SK-N-SH (cell line): ENCODE data around the gene GPR162. TPM values are rescaled to one million over a fixed set of nuclear protein-coding genes. Genes with fewer than 3 reads are reported as not detected.
A peak's percentile ranks its signal among the peaks of the same experiment; 100 is the strongest.

ENCODE experiments used
- CTCF ChIA-PET: fragments of 300-600, 350-600 bp; formaldehyde crosslinking; extraction: SDS; loops from one replicate; lab custom pipeline; 2021; lab: Yijun Ruan, JAX
- POLR2A ChIA-PET: fragments of 350-600 bp; sonication (Branson Sonifier 250); formaldehyde crosslinking; extraction: SDS; loops from one replicate; lab custom pipeline; 2020; ENCODE audit warnings: antibody characterized with exemption, inconsistent platforms; lab: Yijun Ruan, JAX
- DNase-seq: peaks from one replicate; pipeline ENCODE4 v3.0.0; 2012
- H2AFZ ChIP-seq: fragments of 200-600 bp; sonication (generic); 2 replicates; pipeline ENCODE4 v1.8.1; 2016; ENCODE audit warnings: antibody characterized with exemption, mild to moderate bottlenecking, low read depth
- H3F3A ChIP-seq: fragments of 200-600 bp; sonication (generic); replicated peaks from 2 replicates; pipeline ENCODE3; 2016; ENCODE audit warnings: antibody characterized with exemption, mild to moderate bottlenecking; ENCODE audit not compliant: insufficient read depth
- H3K27ac ChIP-seq, 2 experiments: fragments of 200-500 bp in 1 of 2; fragments of 200-600 bp in 1 of 2; sonication (Bioruptor generic) in 1 of 2; sonication (generic), shearing (Covaris generic) in 1 of 2; 2 replicates each; pipeline versions ENCODE4 v1.5.1 to v1.6.1; 2014 to 2016; ENCODE audit warnings: low read depth in 2 of 2, inconsistent platforms in 1 of 2, low read length in 1 of 2, mild to moderate bottlenecking in 1 of 2, mixed read lengths in 1 of 2
- H3K27me3 ChIP-seq: fragments of 200-600 bp; sonication (generic), shearing (Covaris generic); 2 replicates; pipeline ENCODE4 v1.6.1; 2016; ENCODE audit warnings: mixed run types; ENCODE audit not compliant: insufficient read depth
- H3K36me3 ChIP-seq, 2 experiments: fragments of 200-500 bp in 1 of 2; fragments of 200-600 bp in 1 of 2; sonication (Bioruptor generic) in 1 of 2; sonication (generic) in 1 of 2; replicated peaks in 1 of 2; 2 replicates each; pipeline versions ENCODE3 to v1.5.1; 2014 to 2016; ENCODE audit warnings: low read length in 1 of 2, mild to moderate bottlenecking in 1 of 2; ENCODE audit not compliant: insufficient read depth in 2 of 2, control insufficient read depth in 1 of 2
- H3K4me1 ChIP-seq, 2 experiments: fragments of 200-500 bp in 1 of 2; fragments of 200-600 bp in 1 of 2; sonication (Bioruptor generic) in 1 of 2; sonication (generic), shearing (Covaris generic) in 1 of 2; 2 replicates each; pipeline versions ENCODE4 v1.5.1 to v1.6.1; 2014 to 2016; ENCODE audit warnings: low read depth in 1 of 2, low read length in 1 of 2, mixed run types in 1 of 2; ENCODE audit not compliant: insufficient read depth in 2 of 2, control insufficient read depth in 1 of 2
- H3K4me2 ChIP-seq: fragments of 200-600 bp; sonication (generic), shearing (Covaris generic); 2 replicates; pipeline ENCODE4 v1.6.1; 2017; ENCODE audit warnings: mixed run types
- H3K4me3 ChIP-seq, 2 experiments: fragments of 200-500 bp in 1 of 2; fragments of 200-600 bp in 1 of 2; sonication (Bioruptor generic) in 1 of 2; sonication (generic), shearing (Covaris generic) in 1 of 2; 2 replicates each; pipeline versions ENCODE4 v1.5.1 to v1.8.1; 2014 to 2016; ENCODE audit warnings: low read depth in 2 of 2, inconsistent platforms in 1 of 2, low read length in 1 of 2, mild to moderate bottlenecking in 1 of 2, mixed read lengths in 1 of 2, moderate library complexity in 1 of 2
- H3K79me2 ChIP-seq: fragments of 200-600 bp; sonication (generic); 2 replicates; pipeline ENCODE4 v1.8.1; 2017; ENCODE audit warnings: mild to moderate bottlenecking; ENCODE audit not compliant: insufficient read depth
- H3K9ac ChIP-seq: fragments of 200-600 bp; sonication (generic); 2 replicates; pipeline ENCODE4 v1.6.1; 2017; ENCODE audit warnings: mixed run types
- H3K9me2 ChIP-seq: fragments of 200-600 bp; sonication (generic); 2 replicates; pipeline ENCODE4 v1.6.1; 2017; ENCODE audit warnings: mixed run types
- H3K9me3 ChIP-seq: fragments of 200-600 bp; sonication (generic); 2 replicates; pipeline ENCODE4 v1.6.1; 2017; ENCODE audit warnings: mixed run types, mild to moderate bottlenecking, moderate library complexity
- H4K20me1 ChIP-seq: fragments of 200-600 bp; sonication (generic); 2 replicates; pipeline ENCODE4 v1.6.1; 2017; ENCODE audit warnings: mild to moderate bottlenecking, mixed run types; ENCODE audit not compliant: insufficient read depth
- CHD2 ChIP-seq: fragments of 150-350 bp; IDR thresholded peaks from 2 replicates; pipeline ENCODE4 v1.6.1; 2018; ENCODE audit warnings: low read length; ENCODE audit not compliant: partially characterized antibody
- FOSL2 ChIP-seq: IDR thresholded peaks from 2 replicates; pipeline ENCODE4 v1.4.0; 2012; ENCODE audit warnings: low read depth, mild to moderate bottlenecking, moderate library complexity, borderline replicate concordance
- MXI1 ChIP-seq: IDR thresholded peaks from 2 replicates; pipeline ENCODE4 v1.6.1; 2012; ENCODE audit warnings: mild to moderate bottlenecking, low read depth, low read length, improper control_type of control experiment
- NRF1 ChIP-seq: IDR thresholded peaks from 2 replicates; pipeline ENCODE4 v1.6.1; 2012; ENCODE audit warnings: low read depth, mild to moderate bottlenecking, low read length
- POLR2AphosphoS5 ChIP-seq: IDR thresholded peaks from 2 replicates; pipeline ENCODE4 v1.6.1; 2012; ENCODE audit warnings: low read depth, low read length
- RXRA ChIP-seq: IDR thresholded peaks from 2 replicates; pipeline ENCODE4 v1.4.0; 2012; ENCODE audit warnings: low read depth, mild to moderate bottlenecking, borderline replicate concordance
- TAF1 ChIP-seq: IDR thresholded peaks from 2 replicates; pipeline ENCODE4 v1.6.1; 2012; ENCODE audit warnings: low read depth, mild to moderate bottlenecking, low read length, moderate library complexity, borderline replicate concordance
- TEAD4 ChIP-seq: IDR thresholded peaks from 2 replicates; pipeline ENCODE4 v1.4.0; 2012; ENCODE audit warnings: mild to moderate bottlenecking, borderline replicate concordance; ENCODE audit not compliant: insufficient read depth
- whole genome bisulfite sequencing: methylation state at CpG from one replicate; pipeline ENCODE4 v1.1.6; 2017; ENCODE audit warnings: low lambda C conversion rate; 5-methylcytosine and 5-hydroxymethylcytosine counted together
- polyA plus RNA-seq, 3 experiments: library from polyadenylated mRNA; depleted of rRNA; stranded (reverse); fragments of >200 nt; gene quantifications; 2 replicates each; pipeline ENCODE4 v1.2.3, GENCODE V29; 2012
- TF ChIP-seq, protein P1 (sequence below): IDR thresholded peaks from 2 replicates; pipeline ENCODE4 v1.4.0; 2012; ENCODE audit warnings: low read depth
- TF ChIP-seq, protein P2 (sequence below): fragments of 150-350 bp; IDR thresholded peaks from 2 replicates; pipeline ENCODE4 v1.6.1; 2016; ENCODE audit warnings: mild to moderate bottlenecking, low read depth, low read length
- TF ChIP-seq, protein P3 (sequence below): fragments of 200-600 bp; sonication (generic); IDR thresholded peaks from 2 replicates; pipeline ENCODE4 v1.6.1; 2017; ENCODE audit warnings: antibody characterized with exemption, mild to moderate bottlenecking, moderate library complexity
- TF ChIP-seq, protein P4 (sequence below): IDR thresholded peaks from 2 replicates; pipeline ENCODE4 v1.4.0; 2012; ENCODE audit warnings: low read depth, borderline replicate concordance
- TF ChIP-seq, protein P5 (sequence below): IDR thresholded peaks from 2 replicates; pipeline ENCODE4; 2012
- TF ChIP-seq, protein P6 (sequence below): fragments of 150-350 bp; IDR thresholded peaks from 2 replicates; pipeline ENCODE4 v1.6.1; 2017; ENCODE audit warnings: antibody characterized with exemption, low read length, low read depth, borderline replicate concordance

Gene GPR162
- polyA plus RNA-seq, 1 of the 3 experiments (the other 2 are of a cell fraction) = 18.6 TPM

DNA sequence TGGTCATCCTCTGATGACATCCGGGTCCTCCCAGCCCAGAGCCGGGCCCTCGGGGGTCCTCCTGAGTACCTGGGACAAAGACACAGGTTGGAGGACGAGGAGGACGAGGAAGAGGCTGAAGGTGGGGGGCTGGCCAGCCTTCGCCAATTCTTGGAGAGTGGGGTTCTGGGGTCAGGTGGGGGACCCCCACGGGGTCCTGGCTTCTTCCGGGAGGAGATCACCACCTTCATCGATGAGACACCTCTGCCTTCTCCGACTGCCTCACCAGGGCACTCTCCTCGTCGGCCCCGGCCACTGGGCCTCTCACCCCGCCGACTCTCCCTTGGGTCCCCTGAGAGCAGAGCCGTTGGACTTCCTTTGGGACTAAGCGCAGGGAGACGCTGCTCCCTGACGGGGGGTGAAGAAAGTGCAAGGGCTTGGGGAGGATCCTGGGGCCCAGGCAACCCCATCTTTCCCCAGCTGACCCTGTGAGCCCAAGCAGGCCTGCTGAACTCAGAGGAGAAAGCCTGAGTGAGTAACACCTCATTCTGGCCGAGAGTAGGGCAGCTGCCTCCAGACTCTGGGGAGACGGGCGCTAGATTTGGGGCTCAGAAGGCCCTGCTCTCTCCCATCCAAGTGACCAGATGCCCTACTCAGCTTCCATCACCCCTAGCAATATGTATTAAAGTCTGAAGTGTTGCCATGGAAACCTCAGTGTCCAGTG lies 5.3 kb downstream of the GPR162 start:
- DNase-seq = no peak
- peak overlapping the region; percentile 26 to 93 for H3K27ac ChIP-seq
- H3K36me3 ChIP-seq = peaks cover 6 to 16% of the 10 kb centered on the region in 2 experiments
- H3K9me2 ChIP-seq = no peaks in the 10 kb centered on the region
- ChIA-PET CTCF (interaction anchor here (0.9 to 14.1 kb wide), 16 partner anchors 8 to 224 kb away, joined by 3 to 246 read pairs (median 14); partner anchors contain the start of genes CDCA3, GNB3, MLF2 and PTMS), POLR2A (interaction anchor here (1.0 to 7.0 kb wide), 5 partner anchors 10 to 100 kb away, joined by 3 to 46 read pairs (median 3); partner anchors contain the start of genes MLF2 and SPSB2)
- TF ChIP-seq, protein P1, sequence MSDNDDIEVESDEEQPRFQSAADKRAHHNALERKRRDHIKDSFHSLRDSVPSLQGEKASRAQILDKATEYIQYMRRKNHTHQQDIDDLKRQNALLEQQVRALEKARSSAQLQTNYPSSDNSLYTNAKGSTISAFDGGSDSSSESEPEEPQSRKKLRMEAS = no peak
- TF ChIP-seq, protein P2, sequence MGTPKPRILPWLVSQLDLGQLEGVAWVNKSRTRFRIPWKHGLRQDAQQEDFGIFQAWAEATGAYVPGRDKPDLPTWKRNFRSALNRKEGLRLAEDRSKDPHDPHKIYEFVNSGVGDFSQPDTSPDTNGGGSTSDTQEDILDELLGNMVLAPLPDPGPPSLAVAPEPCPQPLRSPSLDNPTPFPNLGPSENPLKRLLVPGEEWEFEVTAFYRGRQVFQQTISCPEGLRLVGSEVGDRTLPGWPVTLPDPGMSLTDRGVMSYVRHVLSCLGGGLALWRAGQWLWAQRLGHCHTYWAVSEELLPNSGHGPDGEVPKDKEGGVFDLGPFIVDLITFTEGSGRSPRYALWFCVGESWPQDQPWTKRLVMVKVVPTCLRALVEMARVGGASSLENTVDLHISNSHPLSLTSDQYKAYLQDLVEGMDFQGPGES = no peak
- TF ChIP-seq, protein P3, sequence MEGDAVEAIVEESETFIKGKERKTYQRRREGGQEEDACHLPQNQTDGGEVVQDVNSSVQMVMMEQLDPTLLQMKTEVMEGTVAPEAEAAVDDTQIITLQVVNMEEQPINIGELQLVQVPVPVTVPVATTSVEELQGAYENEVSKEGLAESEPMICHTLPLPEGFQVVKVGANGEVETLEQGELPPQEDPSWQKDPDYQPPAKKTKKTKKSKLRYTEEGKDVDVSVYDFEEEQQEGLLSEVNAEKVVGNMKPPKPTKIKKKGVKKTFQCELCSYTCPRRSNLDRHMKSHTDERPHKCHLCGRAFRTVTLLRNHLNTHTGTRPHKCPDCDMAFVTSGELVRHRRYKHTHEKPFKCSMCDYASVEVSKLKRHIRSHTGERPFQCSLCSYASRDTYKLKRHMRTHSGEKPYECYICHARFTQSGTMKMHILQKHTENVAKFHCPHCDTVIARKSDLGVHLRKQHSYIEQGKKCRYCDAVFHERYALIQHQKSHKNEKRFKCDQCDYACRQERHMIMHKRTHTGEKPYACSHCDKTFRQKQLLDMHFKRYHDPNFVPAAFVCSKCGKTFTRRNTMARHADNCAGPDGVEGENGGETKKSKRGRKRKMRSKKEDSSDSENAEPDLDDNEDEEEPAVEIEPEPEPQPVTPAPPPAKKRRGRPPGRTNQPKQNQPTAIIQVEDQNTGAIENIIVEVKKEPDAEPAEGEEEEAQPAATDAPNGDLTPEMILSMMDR = no peak
- TF ChIP-seq MXI1 (no peak), POLR2AphosphoS5 (no peak), NRF1 (no peak), TEAD4 (no peak), CHD2 (no peak)
- TF ChIP-seq, protein P4, sequence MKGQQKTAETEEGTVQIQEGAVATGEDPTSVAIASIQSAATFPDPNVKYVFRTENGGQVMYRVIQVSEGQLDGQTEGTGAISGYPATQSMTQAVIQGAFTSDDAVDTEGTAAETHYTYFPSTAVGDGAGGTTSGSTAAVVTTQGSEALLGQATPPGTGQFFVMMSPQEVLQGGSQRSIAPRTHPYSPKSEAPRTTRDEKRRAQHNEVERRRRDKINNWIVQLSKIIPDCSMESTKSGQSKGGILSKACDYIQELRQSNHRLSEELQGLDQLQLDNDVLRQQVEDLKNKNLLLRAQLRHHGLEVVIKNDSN = no peak
- peaks cover 17 to 54% of the 10 kb centered on the region in 2 experiments; a peak in 3 of 4 replicates for H3K4me1 ChIP-seq
- H3K27me3 ChIP-seq = no peaks in the 10 kb centered on the region
- peaks cover 31% of the 10 kb centered on the region for H3K79me2 ChIP-seq
- H3K4me3 ChIP-seq = no peak overlapping the region
- peak overlapping the region; percentile 40 for H3K4me2 ChIP-seq
- 0 out of 2 replicates have a peak, but pooled peaks cover 3% of the 10 kb centered on the region for H4K20me1 ChIP-seq
- 87% methylated on average over 12 of the region's 22 CpGs for WGBS
- H2AFZ ChIP-seq = no peak overlapping the region
- H3F3A ChIP-seq = peaks cover 8% of the 10 kb centered on the region
- H3K9ac ChIP-seq = no peak overlapping the region
- H3K9me3 ChIP-seq = no peaks in the 10 kb centered on the region

DNA sequence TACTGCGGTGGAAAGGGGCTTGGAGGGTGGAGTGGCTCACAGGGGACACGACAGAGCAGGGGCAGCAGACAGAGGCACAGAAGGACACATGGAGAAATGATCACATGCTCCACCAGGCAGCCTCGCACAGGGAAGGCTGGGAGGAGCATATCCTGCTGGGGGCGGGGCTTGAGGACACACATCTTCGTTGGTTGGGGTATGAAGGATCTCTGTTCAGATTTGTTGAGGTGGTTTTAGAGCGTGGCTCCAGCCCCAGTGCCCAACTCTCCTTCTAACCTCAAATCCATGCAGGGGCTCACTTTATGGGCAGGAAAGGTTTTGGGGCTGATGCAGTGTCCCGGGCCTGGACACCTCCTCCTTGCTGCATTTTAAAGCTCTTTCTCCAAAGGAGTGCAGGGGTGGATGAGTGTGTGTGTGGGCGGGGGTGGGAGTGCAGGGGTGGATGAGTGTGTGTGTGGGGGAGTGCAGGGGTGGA lies 5.9 kb downstream of the GPR162 start:
- H4K20me1 ChIP-seq = 0 out of 2 replicates have a peak, but pooled peaks cover 3% of the 10 kb centered on the region
- H3K9me2 ChIP-seq = no peaks in the 10 kb centered on the region
- H3K79me2 ChIP-seq = peaks cover 31% of the 10 kb centered on the region
- H3K27ac ChIP-seq = peak overlapping the region; percentile 26 to 93
- H3K27me3 ChIP-seq = no peaks in the 10 kb centered on the region
- H2AFZ ChIP-seq = no peak overlapping the region
- no peaks in the 10 kb centered on the region for H3K9me3 ChIP-seq
- peaks cover 13 to 48% of the 10 kb centered on the region in 2 experiments; a peak in 3 of 4 replicates for H3K4me1 ChIP-seq
- POLR2A ChIA-PET = interaction anchor here (1.0 to 7.0 kb wide), 8 partner anchors 9 to 137 kb away, joined by 3 to 46 read pairs (median 4); partner anchors contain the start of genes CDCA3, MLF2, PTMS and SPSB2
- H3K4me3 ChIP-seq = peak overlapping the region in 1 of 2 experiments; percentile 18; a peak in 1 of 4 replicates
- peaks cover 9 to 22% of the 10 kb centered on the region in 2 experiments for H3K36me3 ChIP-seq
- H3K9ac ChIP-seq = no peak overlapping the region
- peaks cover 8% of the 10 kb centered on the region for H3F3A ChIP-seq
- CTCF ChIA-PET = interaction anchor here (1.0 to 14.1 kb wide), 7 partner anchors 8 to 93 kb away, joined by 3 to 246 read pairs (median 55); partner anchors contain the start of genes CDCA3, GNB3, MLF2 and PTMS
- H3K4me2 ChIP-seq = peak overlapping the region; percentile 40
- WGBS = 4% methylated on average over 8 of the region's 8 CpGs
- TF ChIP-seq, protein P1 = peak; percentile 90
- no peak for TF ChIP-seq FOSL2
- TF ChIP-seq MXI1 = peak; percentile 97
- TF ChIP-seq, protein P5, sequence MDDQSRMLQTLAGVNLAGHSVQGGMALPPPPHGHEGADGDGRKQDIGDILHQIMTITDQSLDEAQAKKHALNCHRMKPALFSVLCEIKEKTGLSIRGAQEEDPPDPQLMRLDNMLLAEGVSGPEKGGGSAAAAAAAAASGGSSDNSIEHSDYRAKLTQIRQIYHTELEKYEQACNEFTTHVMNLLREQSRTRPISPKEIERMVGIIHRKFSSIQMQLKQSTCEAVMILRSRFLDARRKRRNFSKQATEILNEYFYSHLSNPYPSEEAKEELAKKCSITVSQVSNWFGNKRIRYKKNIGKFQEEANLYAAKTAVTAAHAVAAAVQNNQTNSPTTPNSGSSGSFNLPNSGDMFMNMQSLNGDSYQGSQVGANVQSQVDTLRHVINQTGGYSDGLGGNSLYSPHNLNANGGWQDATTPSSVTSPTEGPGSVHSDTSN = no peak
- TF ChIP-seq, protein P6, sequence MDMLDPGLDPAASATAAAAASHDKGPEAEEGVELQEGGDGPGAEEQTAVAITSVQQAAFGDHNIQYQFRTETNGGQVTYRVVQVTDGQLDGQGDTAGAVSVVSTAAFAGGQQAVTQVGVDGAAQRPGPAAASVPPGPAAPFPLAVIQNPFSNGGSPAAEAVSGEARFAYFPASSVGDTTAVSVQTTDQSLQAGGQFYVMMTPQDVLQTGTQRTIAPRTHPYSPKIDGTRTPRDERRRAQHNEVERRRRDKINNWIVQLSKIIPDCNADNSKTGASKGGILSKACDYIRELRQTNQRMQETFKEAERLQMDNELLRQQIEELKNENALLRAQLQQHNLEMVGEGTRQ = peak; percentile 38; the same call in 1 of the 2 replicates
- no peak for TF ChIP-seq RXRA
- TF ChIP-seq CHD2 = peak; percentile 28
- peak; percentile 79 for TF ChIP-seq POLR2AphosphoS5
- TF ChIP-seq, protein P4 = peak; percentile 82; the same call in 1 of the 2 replicates
- peak; percentile 48; the same call in 1 of the 2 replicates for TF ChIP-seq TAF1
- DNase-seq = peak; percentile 92
